HG03175 (cell line): ENCODE measurements around the gene SREK1.

Source experiments
- ATAC-seq: cut with Tn5 transposase; IDR thresholded peaks from one replicate; pipeline ENCODE4 v1.9.1; 2021; ENCODE audit warnings: mild to moderate bottlenecking, moderate library complexity; ENCODE audit not compliant: unreplicated experiment

The SREK1 gene

GRCh38 chr5:66164044-66164790 lies 20.1 kb downstream of the SREK1 start:
- ATAC-seq, result no peak

GRCh38 chr5:66168226-66168625 lies 24.1 kb downstream of the SREK1 start:
- no peak for ATAC-seq

GRCh38 chr5:66169534-66169933 lies 25.4 kb downstream of the SREK1 start:
- ATAC-seq, result peak; percentile 51

DNA sequence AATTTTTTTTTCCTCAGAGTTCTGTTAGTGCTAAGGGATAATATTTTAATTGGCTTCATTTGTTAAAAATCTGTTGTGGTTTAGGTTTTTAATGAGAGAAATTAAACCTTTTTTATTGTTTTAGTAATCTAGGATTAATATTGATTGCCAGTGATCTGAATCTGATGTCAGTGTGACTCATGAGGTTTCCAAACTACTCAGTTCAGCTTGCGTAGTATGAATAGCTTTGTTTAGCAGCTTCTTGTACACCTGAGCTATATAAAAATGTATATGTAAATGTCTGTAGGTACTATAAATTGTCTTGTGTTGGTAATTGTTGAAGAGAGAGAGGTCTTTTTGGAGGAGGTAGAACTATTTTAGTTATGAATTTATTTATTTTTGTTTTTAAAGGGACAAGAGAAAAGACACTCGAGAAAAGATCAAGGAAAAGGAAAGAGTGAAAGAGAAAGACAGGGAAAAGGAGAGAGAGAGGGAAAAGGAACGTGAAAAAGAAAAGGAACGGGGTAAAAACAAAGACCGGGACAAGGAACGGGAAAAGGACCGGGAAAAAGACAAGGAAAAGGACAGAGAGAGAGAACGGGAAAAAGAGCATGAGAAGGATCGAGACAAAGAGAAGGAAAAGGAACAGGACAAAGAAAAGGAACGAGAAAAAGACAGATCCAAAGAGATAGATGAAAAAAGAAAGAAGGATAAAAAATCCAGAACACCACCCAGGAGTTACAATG lies 26.3 kb downstream of the SREK1 start:
- no peak for ATAC-seq

- peak; percentile 89 for ATAC-seq
Measured at GRCh38 chr5:66171349-66172344, 27.5 kb downstream of the SREK1 start.

- ATAC-seq, result no peak
Measured at GRCh38 chr5:66174338-66174737, 30.2 kb downstream of the SREK1 start.

GRCh38 chr5:66178799-66179198 lies 34.7 kb downstream of the SREK1 start:
- ATAC-seq, result no peak

DNA sequence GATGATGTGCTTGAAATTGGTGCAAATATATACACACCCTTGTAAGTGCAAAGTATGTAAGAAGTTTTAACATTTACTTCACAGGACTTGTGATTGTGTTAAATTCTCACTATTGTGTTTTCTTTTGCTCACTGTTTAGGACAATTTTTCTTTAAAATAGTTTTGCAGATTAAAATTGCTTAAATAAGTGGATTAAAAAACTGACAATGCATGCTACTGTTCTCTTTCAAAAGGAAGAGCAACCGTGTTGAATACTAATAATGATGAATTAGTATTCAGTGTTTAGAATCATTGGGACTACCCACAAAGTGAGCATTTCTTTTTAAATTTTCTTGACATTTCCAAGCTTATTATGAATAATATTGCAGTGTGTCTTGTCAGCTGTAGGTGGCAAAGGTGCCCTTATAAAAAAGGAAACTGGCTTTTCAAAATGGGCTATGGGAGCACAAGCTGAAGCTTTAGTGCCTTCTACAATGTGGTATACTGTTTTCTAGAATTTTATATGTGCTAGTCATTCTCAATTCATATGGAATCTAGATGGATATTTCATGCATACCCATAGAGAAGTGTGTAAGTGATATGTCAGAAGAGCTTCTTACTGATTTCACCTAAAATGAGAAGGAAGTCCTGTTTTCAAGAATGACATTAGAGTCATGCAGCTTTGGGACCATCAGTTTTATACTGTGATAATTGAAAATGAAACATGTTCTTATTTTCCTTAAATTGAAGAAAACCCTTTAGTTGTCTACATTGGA lies 35.4 kb downstream of the SREK1 start:
- no peak for ATAC-seq

DNA sequence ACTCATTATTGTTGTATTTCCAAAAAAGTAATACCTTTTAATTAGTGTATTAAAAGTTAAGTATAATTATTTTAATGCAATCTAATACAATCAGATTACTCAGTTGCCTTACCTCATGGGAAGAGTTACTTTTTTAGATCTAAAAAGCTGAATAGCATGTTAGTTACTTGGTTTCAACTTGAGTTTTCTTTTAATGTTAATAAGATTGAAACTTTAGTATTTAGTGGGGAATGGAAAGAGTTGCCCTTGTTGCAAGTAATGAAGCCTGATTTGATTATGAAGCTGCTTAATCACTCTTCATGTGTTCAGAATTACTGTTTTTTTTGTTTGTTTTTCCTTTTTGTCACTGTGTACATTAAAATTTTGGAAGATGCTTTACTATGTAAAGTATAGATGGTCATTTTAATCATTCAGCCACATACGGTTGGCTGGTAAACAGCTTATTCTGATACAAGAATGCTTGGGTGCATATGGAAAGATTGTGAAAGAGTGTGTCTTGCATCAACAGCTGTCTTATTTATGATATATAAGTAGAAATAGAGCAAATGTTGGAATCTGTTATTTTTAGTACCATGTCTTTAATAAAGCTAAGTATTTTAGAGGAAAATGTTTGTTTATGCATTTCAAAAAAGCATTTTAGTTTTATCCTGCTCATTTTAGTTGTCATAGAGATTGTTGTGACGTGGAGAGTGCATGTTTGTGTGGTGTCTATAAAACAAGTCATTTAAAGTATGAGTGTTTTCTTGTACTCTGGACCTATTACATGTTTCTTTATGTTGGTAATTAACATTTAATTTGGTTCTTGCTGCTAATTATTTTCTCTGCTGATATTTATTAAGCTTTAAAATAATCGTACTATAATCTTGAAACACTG lies 36.4 kb downstream of the SREK1 start:
- no peak for ATAC-seq

DNA sequence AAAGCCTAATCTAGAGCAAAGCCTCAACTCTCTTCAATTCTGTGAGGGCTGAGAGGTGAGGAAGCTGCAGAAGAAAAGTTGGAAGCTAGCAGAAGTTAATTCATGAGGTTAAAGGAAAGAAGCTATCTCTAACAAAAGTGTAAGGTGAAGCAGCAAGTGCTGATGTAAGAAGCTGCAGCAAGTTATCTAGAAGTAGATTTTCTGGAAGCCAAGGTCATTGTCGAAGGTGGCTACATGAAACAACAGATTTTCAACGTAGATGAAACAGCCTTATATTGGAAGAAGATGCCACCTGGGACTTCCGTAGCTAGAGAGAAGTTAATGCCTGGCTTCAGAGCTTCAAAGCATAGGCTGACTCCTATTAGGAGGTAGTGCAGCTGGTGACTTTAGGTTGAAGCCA lies 42.0 kb downstream of the SREK1 start:
- ATAC-seq, result no peak

DNA sequence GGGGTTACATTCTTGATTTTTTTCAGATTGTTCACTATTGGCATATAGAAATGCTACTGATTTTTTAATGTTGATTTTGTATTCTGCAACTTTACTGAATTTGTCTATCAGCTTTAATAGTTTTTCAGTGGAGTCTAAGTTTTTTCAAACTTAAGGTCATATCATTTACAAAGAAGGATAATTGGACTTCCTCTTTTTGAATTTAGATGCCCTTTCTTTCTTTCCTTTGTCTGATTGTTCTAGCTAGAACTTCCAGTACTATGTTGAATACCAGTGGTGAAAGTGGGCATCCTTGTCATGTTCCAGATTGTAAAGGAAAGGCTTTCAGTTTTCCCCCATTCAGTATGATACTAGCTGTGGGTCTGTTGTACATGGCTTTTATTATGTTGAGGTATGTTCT lies 49.3 kb downstream of the SREK1 start:
- ATAC-seq, result no peak

DNA sequence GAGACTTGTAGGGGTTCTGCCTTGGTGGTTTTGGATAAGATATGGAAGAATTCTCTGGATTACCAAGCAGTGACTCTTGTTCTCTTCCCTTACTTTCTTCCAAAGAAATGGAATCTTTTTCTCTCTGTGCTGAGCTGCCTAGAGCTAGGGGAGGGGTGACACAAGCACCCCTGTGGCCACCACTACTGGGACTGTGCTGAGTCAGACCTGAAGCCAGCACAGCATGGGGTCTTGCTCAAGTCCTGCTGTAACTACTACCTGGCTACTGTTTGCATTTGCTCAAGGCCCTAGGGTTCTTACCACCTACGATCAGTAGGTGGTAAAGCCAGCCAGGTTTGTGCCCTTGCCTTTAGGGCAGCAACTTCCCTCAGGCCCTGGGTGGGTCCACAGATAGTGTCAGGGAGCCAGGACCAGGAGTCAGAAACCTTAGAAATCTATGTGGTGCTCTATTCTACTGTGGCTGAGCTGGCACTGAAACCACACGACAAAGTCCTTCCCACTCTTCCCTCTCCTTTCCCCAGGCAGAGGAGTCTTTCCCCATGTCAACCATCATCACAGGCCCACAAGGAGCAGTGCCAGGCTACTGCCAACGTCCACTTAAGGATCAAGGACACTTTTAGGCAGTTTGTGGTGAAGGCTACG lies 53.8 kb downstream of the SREK1 start:
- ATAC-seq, result no peak

DNA sequence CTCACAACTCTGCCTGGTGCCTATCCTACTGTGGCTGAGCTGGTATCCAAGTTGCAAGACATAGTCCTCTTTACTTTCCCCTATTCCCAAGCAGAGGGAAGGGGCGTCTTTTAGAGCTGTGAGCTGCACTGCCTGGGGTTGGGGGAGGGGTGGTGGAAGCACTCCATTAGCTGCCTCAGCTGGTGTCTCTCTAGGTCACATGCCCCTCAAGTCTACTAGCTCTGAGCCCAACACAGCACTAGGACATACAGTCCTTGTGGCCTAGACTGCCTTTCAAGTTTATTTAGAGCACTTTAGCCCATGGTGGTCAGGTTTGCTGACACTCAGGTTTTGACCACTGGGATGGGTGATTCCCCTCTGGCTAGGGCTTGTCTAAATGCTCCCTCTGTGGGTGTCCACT lies 54.7 kb downstream of the SREK1 start:
- ATAC-seq, result no peak

DNA sequence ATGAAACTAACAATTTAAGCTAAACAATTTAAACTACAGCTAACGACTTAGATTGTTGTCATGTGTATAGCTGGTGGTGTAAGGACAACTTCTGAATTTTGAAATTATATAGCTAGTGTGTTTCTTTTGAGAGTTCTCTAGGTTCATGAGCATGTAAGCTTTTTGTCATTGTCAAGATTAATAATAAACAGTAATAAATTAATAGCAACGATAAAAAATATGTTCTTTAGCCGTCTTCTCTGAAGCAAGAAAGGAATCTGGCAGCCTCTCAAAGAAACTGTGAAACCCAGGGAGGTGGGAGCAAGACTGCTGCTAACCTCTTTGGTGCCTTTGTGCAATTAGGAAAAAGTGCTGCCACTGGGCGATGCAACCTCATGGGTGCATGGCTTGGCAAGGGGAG lies 59.4 kb downstream of the SREK1 start:
- ATAC-seq, result no peak

DNA sequence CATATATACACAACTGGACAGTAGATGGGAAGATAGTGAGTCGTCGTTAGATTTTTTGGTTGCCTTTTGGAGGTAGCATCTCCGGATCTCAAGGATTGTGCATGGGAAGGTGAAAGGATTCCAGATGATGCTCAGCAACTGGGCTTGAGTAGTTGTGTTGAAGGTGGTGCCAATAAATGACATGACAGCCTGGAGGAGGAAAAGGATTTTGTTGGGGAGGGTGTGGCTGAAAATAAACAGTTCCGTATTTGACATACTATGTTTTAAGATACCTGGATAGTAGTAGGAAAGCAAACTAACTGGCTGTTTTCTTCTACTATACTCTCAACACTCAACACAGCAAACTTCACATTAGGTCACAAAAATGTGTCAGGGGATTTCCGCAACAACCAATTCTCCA lies 62.4 kb downstream of the SREK1 start:
- no peak for ATAC-seq

GRCh38 chr5:66207800-66208561 lies 63.9 kb downstream of the SREK1 start:
- no peak for ATAC-seq

- no peak for ATAC-seq
Measured at GRCh38 chr5:66209350-66209749, 65.2 kb downstream of the SREK1 start.

DNA sequence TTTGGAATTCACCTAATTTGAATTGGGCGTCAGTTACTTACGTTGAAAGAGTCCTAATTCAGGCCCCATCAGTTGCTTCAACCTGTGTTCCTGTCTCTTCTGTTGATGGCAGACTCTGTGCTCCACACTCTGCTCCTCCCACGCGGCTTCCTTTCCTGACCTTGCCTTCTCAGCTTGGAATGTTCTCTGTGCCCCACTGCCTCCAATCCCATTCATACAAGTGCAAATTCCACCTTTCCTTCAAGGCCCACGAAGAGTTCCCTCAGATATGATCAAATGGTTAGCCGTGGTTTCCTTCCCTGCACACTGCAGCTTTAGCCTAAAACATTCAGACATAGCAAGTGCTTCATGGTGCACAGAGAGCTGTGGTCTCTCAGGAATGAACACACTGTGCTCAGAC lies 65.7 kb downstream of the SREK1 start:
- no peak for ATAC-seq
